Uterus (tissue), 4 donors: ENCODE data around the gene ZNF106. TPM values are rescaled to one million over a fixed set of nuclear protein-coding genes. Genes with fewer than 3 reads are reported as not detected.
A peak's percentile ranks its signal among the peaks of the same experiment; 100 is the strongest.

Experiments used
- DNase-seq, 2 donors: peaks; one replicate each; pipeline ENCODE4 v3.0.0-alpha.2; 2019 to 2020
- H3K27ac ChIP-seq, 2 donors: fragments of 200-600 bp; sonication (generic); 1 replicate in 1 of 2; 2 replicates in 1 of 2; pipeline ENCODE4 v1.5.1; 2016 to 2018
- H3K27me3 ChIP-seq, 2 donors: fragments of 200-600 bp; sonication (generic); one replicate each; pipeline ENCODE4 v1.5.1; 2018 to 2019; ENCODE audit warnings: control low read depth in 1 of 2
- H3K36me3 ChIP-seq, 2 donors: fragments of 200-600 bp; sonication (generic); one replicate each; pipeline ENCODE4 v1.5.1; 2019; ENCODE audit warnings: control low read depth in 1 of 2
- H3K4me1 ChIP-seq, 2 donors: fragments of 200-600 bp; sonication (generic); one replicate each; pipeline ENCODE4 v1.5.1; 2018 to 2019; ENCODE audit warnings: control low read depth in 1 of 2
- H3K4me3 ChIP-seq, 2 donors: fragments of 200-600 bp; sonication (generic); 1 replicate in 1 of 2; 2 replicates in 1 of 2; pipeline ENCODE4 v1.5.1; 2018 to 2019; ENCODE audit warnings: mild to moderate bottlenecking in 1 of 2
- H3K9me3 ChIP-seq, 2 donors: fragments of 200-600 bp; sonication (generic); one replicate each; pipeline ENCODE4 v1.5.1; 2019; ENCODE audit warnings: control low read depth in 1 of 2
- CTCF ChIP-seq, 4 experiments: fragments of 200-600 bp in 2 of 4; fragments of 450-650 bp in 2 of 4; sonication (generic) in 2 of 4; IDR thresholded peaks; one replicate each; pipeline ENCODE4 v1.5.1; 2016 to 2019; ENCODE audit warnings: antibody characterized with exemption in 4 of 4, mild to moderate bottlenecking in 2 of 4, moderate library complexity in 1 of 4
- POLR2A ChIP-seq, 2 donors: fragments of 450-650 bp; IDR thresholded peaks; one replicate each; pipeline ENCODE4 v1.6.1; 2016; ENCODE audit warnings: antibody characterized with exemption in 2 of 2, mild to moderate bottlenecking in 1 of 2, moderate library complexity in 1 of 2
- intact Hi-C: fragments of 100-400 bp; cut with DNase I; formaldehyde crosslinking; loops from one replicate; pipeline ENCODE4 v1.15.1; 2023; ENCODE audit warnings: low total_unique reads
- total RNA-seq, 4 donors: library from RNA; depleted of rRNA in 3 of 4; stranded (reverse); fragments of >200 nt in 3 of 4; gene quantifications; one replicate each; pipeline versions ENCODE4 v1.1.0 to v1.2.4, GENCODE V29; 2014 to 2023
- donor health status: DM: yes; HTN: yes; CAD: no.

ZNF106 gene
- total RNA-seq, 4 donors from 2014 or later, result 56.6 to 95.0 (median 72.0) TPM

GRCh38 chr15:42510258-42511006, 19.5 kb upstream of the ZNF106 start:
- peak overlapping the region in 1 of 2 donors; percentile 16 for H3K4me3 ChIP-seq
- intact Hi-C loops, result no loop called here
- no peak for DNase-seq

GRCh38 chr15:42508263-42508690, 17.3 kb upstream of the ZNF106 start:
- peak; percentile 62 to 76 for DNase-seq
- H3K27me3 ChIP-seq, result no peaks in the 10 kb centered on the region
- no peaks in the 10 kb centered on the region for H3K36me3 ChIP-seq
- H3K4me3 ChIP-seq, result no peak overlapping the region
- H3K27ac ChIP-seq, result peak overlapping the region; percentile 82 to 92
- TF ChIP-seq CTCF (IDR thresholded peaks at IDR 0.05) (peak in 1 of 4 experiments; percentile 5), POLR2A (IDR thresholded peaks at IDR 0.05) (peak; percentile 17 to 37)
- H3K9me3 ChIP-seq, result no peaks in the 10 kb centered on the region
- intact Hi-C loops, result no loop called here
- peaks cover 9 to 20% of the 10 kb centered on the region in 2 donors for H3K4me1 ChIP-seq

More at GRCh38 chr15:42510258-42511006, 19.5 kb upstream of the ZNF106 start:
- no peak for TF ChIP-seq POLR2A (IDR thresholded peaks at IDR 0.05)
- no peak for TF ChIP-seq CTCF (IDR thresholded peaks at IDR 0.05)
- H3K36me3 ChIP-seq, result no peaks in the 10 kb centered on the region
- no peaks in the 10 kb centered on the region for H3K27me3 ChIP-seq
- no peaks in the 10 kb centered on the region for H3K9me3 ChIP-seq
- H3K27ac ChIP-seq, result peak overlapping the region; percentile 82 to 92
- H3K4me1 ChIP-seq, result peaks cover 0 to 14% of the 10 kb centered on the region in 2 donors

GRCh38 chr15:42507514-42507913, 16.6 kb upstream of the ZNF106 start:
- H3K9me3 ChIP-seq, result no peaks in the 10 kb centered on the region
- no peaks in the 10 kb centered on the region for H3K36me3 ChIP-seq
- intact Hi-C loops, result no loop called here
- no peaks in the 10 kb centered on the region for H3K27me3 ChIP-seq
- H3K27ac ChIP-seq, result peak overlapping the region; percentile 82 to 92
- DNase-seq, result no peak
- no peak overlapping the region for H3K4me3 ChIP-seq
- TF ChIP-seq POLR2A (IDR thresholded peaks at IDR 0.05), result no peak
- TF ChIP-seq CTCF (IDR thresholded peaks at IDR 0.05), result no peak
- H3K4me1 ChIP-seq, result peaks cover 9 to 20% of the 10 kb centered on the region in 2 donors

GRCh38 chr15:42504631-42505030, 13.7 kb upstream of the ZNF106 start:
- intact Hi-C loops, result no loop called here
- peaks cover 13 to 17% of the 10 kb centered on the region in 2 donors for H3K4me1 ChIP-seq
- TF ChIP-seq CTCF (IDR thresholded peaks at IDR 0.05), result no peak
- no peak for TF ChIP-seq POLR2A (IDR thresholded peaks at IDR 0.05)

GRCh38 chr15:42503825-42504224, 12.9 kb upstream of the ZNF106 start:
- intact Hi-C loops, result no loop called here
- peak overlapping the region; percentile 2 to 99 for H3K27ac ChIP-seq
- no peaks in the 10 kb centered on the region for H3K9me3 ChIP-seq
- no peaks in the 10 kb centered on the region for H3K27me3 ChIP-seq
- DNase-seq, result no peak
- TF ChIP-seq CTCF (IDR thresholded peaks at IDR 0.05), result no peak
- TF ChIP-seq POLR2A (IDR thresholded peaks at IDR 0.05), result no peak
- no peaks in the 10 kb centered on the region for H3K36me3 ChIP-seq
- H3K4me3 ChIP-seq, result no peak overlapping the region
- H3K4me1 ChIP-seq, result peaks cover 17 to 18% of the 10 kb centered on the region in 2 donors

More at GRCh38 chr15:42504631-42505030, 13.7 kb upstream of the ZNF106 start:
- Histone ChIP-seq H3K27me3 (no peaks in the 10 kb centered on the region), H3K27ac (peak overlapping the region; percentile 46 to 99), H3K9me3 (no peaks in the 10 kb centered on the region), H3K36me3 (no peaks in the 10 kb centered on the region), H3K4me3 (no peak overlapping the region)
- DNase-seq, result no peak
